ENCODE results near the gene IL10RA. TPM values are rescaled to one million over a fixed set of nuclear protein-coding genes. Genes with fewer than 3 reads are reported as not detected.

Gene IL10RA
- total RNA-seq, 1 experiment from 2014 or later: 1.7 TPM

DNA sequence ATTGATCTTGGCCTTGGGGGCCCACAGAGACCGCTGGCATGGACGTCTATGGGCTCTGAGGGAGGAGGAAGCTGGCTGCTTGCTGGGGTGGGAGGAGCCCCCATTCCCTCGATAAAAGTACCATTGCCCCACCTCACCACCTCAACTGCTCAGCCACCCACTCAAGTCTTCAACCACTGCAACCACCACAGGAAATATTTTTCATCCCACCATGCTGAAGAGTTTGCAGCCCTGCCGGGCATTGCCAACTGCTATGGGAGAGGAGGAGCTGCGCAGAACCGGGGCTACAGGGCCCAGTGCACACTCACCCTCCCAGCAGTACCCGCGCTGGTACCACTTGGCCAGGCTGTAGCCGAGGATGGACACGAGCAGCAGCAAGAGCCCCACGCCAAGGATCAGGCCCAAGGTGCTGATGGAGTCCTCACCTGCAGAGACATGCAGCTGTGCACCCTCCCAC lies 29.2 kb downstream of the IL10RA start:
- H3K27me3 ChIP-seq (ENCODE audit: insufficient read depth, low read length): no peaks in the 10 kb centered on the region
- intact Hi-C loops (cut with micrococcal nuclease): no loop called here
- H3K9ac ChIP-seq (ENCODE audit: low read length): no peak overlapping the region
- no peaks in the 10 kb centered on the region for H3K79me2 ChIP-seq (ENCODE audit: insufficient read depth, low read length)
- TF ChIP-seq POLR2AphosphoS5 (IDR thresholded peaks at IDR 0.05; ENCODE audit: low read depth, low read length) (no peak), EZH2phosphoT487 (IDR thresholded peaks at IDR 0.05; ENCODE audit: borderline replicate concordance) (no peak), EZH2 (IDR thresholded peaks at IDR 0.05) (no peak), CTCF (IDR thresholded peaks at IDR 0.05 in 2 of 3, conservative IDR thresholded peaks at IDR 0.05 in 1 of 3; ENCODE audit: borderline replicate concordance in 1 of 3, insufficient read depth in 1 of 3, low read depth in 2 of 3, low read length in 2 of 3) (no peak), MAX (IDR thresholded peaks at IDR 0.05) (no peak), TCF7L2 (IDR thresholded peaks at IDR 0.05; ENCODE audit: borderline replicate concordance, extremely low read depth, insufficient read depth, insufficient read length) (no peak), ZFX (IDR thresholded peaks at IDR 0.05) (no peak), CBX3 (IDR thresholded peaks at IDR 0.05; ENCODE audit: low read depth) (no peak), SP1 (IDR thresholded peaks at IDR 0.05; ENCODE audit: low read depth) (no peak), CEBPB (IDR thresholded peaks at IDR 0.05; ENCODE audit: low read depth) (no peak), YY1 (IDR thresholded peaks at IDR 0.05; ENCODE audit: extremely low read depth, insufficient replicate concordance, low read depth, low read length) (no peak), JUND (IDR thresholded peaks at IDR 0.05) (no peak), RAD21 (IDR thresholded peaks at IDR 0.05; ENCODE audit: low read depth) (no peak), FOSL1 (IDR thresholded peaks at IDR 0.05; ENCODE audit: low read depth) (no peak), ELF1 (IDR thresholded peaks at IDR 0.05; ENCODE audit: borderline replicate concordance, low read depth) (no peak), SIN3A (IDR thresholded peaks at IDR 0.05; ENCODE audit: low read depth) (no peak), EGR1 (IDR thresholded peaks at IDR 0.05; ENCODE audit: low read depth) (no peak), POLR2A (IDR thresholded peaks at IDR 0.05; ENCODE audit: borderline replicate concordance, extremely low read depth, insufficient read depth, insufficient read length) (no peak)
- TF ChIP-seq, protein P1, sequence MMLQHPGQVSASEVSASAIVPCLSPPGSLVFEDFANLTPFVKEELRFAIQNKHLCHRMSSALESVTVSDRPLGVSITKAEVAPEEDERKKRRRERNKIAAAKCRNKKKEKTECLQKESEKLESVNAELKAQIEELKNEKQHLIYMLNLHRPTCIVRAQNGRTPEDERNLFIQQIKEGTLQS (IDR thresholded peaks at IDR 0.05): no peak
- TF ChIP-seq, protein P2, sequence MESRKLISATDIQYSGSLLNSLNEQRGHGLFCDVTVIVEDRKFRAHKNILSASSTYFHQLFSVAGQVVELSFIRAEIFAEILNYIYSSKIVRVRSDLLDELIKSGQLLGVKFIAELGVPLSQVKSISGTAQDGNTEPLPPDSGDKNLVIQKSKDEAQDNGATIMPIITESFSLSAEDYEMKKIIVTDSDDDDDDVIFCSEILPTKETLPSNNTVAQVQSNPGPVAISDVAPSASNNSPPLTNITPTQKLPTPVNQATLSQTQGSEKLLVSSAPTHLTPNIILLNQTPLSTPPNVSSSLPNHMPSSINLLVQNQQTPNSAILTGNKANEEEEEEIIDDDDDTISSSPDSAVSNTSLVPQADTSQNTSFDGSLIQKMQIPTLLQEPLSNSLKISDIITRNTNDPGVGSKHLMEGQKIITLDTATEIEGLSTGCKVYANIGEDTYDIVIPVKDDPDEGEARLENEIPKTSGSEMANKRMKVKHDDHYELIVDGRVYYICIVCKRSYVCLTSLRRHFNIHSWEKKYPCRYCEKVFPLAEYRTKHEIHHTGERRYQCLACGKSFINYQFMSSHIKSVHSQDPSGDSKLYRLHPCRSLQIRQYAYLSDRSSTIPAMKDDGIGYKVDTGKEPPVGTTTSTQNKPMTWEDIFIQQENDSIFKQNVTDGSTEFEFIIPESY (IDR thresholded peaks at IDR 0.05; ENCODE audit: extremely low read depth, insufficient replicate concordance, low read length): no peak
- H3K27ac ChIP-seq (ENCODE audit: low read depth, low read length): no peak overlapping the region
- DNase-seq (ENCODE audit: low read depth, low spot score): no peak
- ChIA-PET RAD21 (ENCODE audit: low non-redundant PET in 1 of 2, low total read pairs in 2 of 2, uncharacterized antibody in 2 of 2, unreplicated experiment in 2 of 2) (no interaction called here), POLR2A (no interaction called here), CTCF (no interaction called here)
- H3K4me3 ChIP-seq (replicated peaks in 1 of 2; ENCODE audit: low read depth in 1 of 2, low read length in 2 of 2): no peak overlapping the region
- peaks cover 4 to 10% of the 10 kb centered on the region in 2 experiments; a peak in 3 of 4 replicates for H3K4me1 ChIP-seq (ENCODE audit: control insufficient read depth in 1 of 2, insufficient read depth in 2 of 2, low read length in 2 of 2)
- H3K36me3 ChIP-seq (ENCODE audit: control insufficient read depth in 1 of 2, insufficient read depth in 2 of 2, low read length in 2 of 2): no peaks in the 10 kb centered on the region
- no peak for ATAC-seq
- no TSS peak for BruUV-seq (replicated peaks)
- peaks cover 0 to 4% of the 10 kb centered on the region in 2 experiments; a peak in 1 of 4 replicates for H3K9me3 ChIP-seq (ENCODE audit: control insufficient read depth in 1 of 2, insufficient read depth in 1 of 2, low read depth in 1 of 2, low read length in 2 of 2)
- H3K9me2 ChIP-seq (ENCODE audit: insufficient read depth): no peaks in the 10 kb centered on the region
- no peak overlapping the region for H3K4me2 ChIP-seq (ENCODE audit: low read length)
- no peak overlapping the region for H2AFZ ChIP-seq (ENCODE audit: low read depth, low read length, poor library complexity, severe bottlenecking)
- H4K20me1 ChIP-seq (ENCODE audit: insufficient read depth): no peaks in the 10 kb centered on the region

Data from HCT116 (cell line).